ENCODE measurements around the gene IL3RA. TPM values are rescaled to one million over a fixed set of nuclear protein-coding genes. Genes with fewer than 3 reads are reported as not detected.

Gene IL3RA
- total and polyA plus RNA-seq, 2 of the 8 experiments (the other 6 are each of a cell fraction or from before 2014, with no cell fraction given), result 0.11 TPM; not detected in 1

- TF ChIP-seq TBP (IDR thresholded peaks at IDR 0.05; ENCODE audit: low read depth, low read length), result no peak
- no peak for TF ChIP-seq BCL11A (IDR thresholded peaks at IDR 0.05; ENCODE audit: low read depth in 2 of 2, low read length in 2 of 2)
- no peak for TF ChIP-seq SIN3A (conservative IDR thresholded peaks at IDR 0.05 in 1 of 2, IDR thresholded peaks at IDR 0.05 in 1 of 2; ENCODE audit: low read depth in 1 of 2, low read length in 2 of 2)
- TF ChIP-seq RBBP5 (IDR thresholded peaks at IDR 0.05; ENCODE audit: borderline replicate concordance, low read depth, low read length), result no peak
- no peak for TF ChIP-seq SIX5 (IDR thresholded peaks at IDR 0.05; ENCODE audit: low read depth, low read length)
- TF ChIP-seq SUZ12 (IDR thresholded peaks at IDR 0.05; ENCODE audit: low read length), result no peak
Observed at GRCh38 chrX:1354036-1355019, 17.7 kb downstream of the IL3RA start (continued).

Measured in H1 (cell line).